Dedifferentiated amniotic fluid mesenchymal stem cell (primary cell): Measurements from ENCODE around the gene TVP23B.
"Not testable (repeated sequence)": the region's sequence is repeated elsewhere in the genome, so short reads cannot be mapped to it uniquely, and the experiment has no call there.

Experiments
- DNase-seq: peaks from one replicate; pipeline ENCODE4 v3.0.0-alpha.2; 2016; ENCODE audit errors: extremely low spot score

TVP23B gene

DNA sequence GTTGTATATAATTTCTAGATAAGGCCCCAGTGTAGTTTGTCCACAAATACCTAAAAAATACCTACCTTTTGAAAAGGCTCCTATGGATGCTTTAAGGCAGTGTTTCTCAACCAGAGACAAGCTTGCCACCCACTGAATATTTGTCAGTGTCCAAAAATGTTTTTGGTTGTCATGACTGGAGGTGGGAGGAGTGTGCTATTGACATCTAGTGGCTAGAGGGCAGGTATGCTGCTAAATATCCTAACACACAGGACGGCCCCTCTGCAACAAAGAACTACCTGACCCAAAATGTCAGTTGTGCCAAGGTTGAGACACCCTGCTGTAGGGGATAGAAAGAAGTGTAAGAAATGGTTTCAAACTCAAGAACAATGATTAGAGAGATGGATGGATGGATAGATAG, 10.4 kb downstream of the TVP23B start:
- DNase-seq: not testable (repeated sequence)

DNA sequence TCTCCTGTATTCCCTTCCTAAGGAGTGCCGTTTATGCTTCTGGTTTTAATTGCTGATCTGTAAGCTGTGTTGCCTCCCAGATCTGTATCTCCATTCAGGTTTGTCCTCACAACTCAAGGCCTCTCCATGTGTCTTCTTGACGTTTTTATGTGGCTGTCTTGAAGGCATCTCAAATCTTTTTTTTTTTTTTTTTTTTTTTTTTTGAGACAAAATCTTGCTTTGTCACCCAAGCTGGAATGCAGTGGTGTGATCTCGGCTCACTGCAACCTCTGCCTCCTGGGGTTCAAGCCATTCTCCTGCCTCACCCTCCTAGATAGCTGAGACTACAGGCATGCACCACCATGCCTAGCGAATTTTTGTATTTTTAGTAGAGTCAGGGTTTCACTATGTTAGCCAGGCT, 13.9 kb downstream of the TVP23B start:
- not testable (repeated sequence) for DNase-seq

GRCh38 chr17:18796887-18797286, 15.9 kb downstream of the TVP23B start:
- not testable (repeated sequence) for DNase-seq

DNA sequence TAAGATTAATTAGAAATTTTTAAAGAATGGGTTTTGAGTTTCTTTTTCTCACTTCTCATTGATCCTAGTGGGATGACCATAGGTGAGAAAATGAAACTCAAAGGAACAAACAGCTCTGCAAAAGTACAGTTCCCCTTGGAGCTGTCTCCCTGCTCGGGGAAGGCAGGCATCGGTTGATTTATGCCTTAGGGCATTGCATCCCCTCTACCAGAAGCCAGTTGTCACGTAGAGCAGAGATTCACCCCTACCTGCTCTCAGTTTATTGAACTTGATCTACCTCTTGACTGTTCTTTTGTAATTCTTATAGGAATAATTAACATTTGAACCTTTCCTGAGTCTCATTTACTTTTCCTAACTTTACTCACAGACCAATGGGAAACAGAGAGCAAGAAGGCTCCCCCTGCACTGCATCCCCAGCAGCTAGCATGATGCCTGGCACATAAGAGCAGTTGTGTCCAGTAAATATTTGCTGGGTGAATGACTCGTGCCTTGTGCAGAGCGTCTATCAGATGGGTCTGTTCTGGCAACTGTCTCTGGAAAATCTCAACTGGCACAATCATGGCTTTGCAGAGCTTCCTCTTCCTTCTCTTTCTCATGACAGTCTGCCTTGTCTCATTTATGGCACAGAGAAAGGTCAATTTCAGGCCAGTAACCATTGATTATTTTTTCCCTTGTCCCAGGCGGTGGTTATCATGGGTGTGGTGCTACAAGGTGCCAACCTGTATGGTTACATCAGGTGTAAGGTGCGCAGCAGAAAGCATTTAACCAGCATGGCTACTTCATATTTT, 22.7 kb downstream of the TVP23B start:
- not testable (repeated sequence) for DNase-seq

GRCh38 chr17:18815924-18816323, 34.9 kb downstream of the TVP23B start:
- DNase-seq: not testable (repeated sequence)

DNA sequence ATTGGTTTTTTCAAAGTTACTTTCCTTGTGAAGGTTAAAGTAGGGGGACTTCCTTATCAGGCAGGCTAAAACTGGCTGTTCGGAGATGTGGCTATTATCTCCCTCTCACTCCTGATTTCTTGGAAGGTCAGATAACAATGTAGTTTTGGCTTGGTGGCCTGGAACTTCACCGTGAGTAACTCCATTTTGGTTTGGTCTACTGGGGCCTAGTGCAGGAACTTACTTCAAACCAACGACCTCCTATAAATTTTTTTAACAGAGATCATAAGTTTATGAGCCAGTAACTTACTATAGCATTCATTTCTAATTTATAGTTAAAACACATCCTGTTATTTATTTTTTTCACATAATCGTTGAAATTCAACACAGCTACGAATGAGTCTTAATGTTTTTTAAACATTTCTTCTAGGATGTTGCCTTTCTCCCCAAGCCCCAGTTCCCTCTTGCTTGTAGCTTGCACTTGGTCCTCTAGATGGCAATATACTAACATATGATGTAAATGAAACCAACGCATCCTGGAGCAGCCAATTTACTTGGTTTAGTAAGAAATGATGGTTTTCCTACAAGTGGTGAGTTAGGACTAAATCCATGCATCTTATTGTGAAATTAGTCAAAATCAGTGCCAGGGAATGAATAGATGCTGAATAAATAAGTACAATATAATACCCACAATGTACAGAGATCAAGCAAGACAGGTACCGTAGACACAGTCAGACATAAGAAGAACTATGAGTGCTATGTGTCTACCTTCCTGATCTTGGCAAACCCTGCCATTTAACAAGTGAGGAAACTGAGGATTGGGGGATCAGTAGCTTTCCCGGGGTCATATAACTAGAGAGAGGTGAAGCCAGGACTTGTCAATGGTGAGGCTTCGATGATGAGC, 35.7 kb downstream of the TVP23B start:
- DNase-seq: peak; percentile 79

DNA sequence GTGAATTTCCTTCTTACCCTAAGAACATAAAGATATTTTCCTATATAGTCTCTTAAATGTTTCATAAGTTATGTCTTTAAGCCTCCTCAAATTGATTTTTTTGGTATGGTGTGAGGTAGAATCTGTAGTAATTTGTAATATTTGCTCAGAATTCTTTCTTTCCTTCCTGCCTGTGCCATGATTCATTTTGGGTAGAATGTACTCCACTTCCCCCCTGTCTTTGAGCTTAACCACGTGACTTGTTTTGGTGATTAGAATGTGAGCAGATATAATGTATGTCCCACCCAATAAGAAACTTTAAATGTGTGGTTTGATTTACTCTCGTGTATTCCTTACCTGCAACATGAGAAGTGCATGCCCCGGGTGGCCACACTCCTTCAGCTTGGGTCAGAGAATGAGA, 40.4 kb downstream of the TVP23B start:
- DNase-seq: not testable (repeated sequence)

- DNase-seq: not testable (repeated sequence)
Observed at GRCh38 chr17:18827613-18828012, 46.6 kb downstream of the TVP23B start.

DNA sequence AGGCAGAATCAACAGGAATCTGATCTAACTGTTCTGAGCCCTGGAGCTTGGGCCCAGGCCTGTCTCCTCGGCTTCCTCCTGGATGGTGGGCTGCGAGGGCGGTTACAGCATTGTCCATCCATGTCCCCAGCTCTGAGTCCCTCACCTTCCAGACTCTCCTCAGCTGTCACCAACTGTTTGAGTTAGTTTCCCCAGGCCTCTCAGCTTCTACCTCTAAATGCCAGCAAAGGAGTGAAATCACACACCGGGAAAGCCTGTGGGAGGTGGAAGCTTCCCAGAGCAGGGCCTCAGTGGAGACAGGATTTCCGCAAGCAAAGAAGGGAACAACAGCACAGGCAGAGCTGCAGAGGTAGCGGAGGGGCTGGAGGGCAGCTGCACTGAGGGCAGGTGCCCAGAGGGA, 67.5 kb downstream of the TVP23B start:
- DNase-seq: no peak

- no peak for DNase-seq
Observed at GRCh38 chr17:18850679-18851078, 69.7 kb downstream of the TVP23B start.

DNA sequence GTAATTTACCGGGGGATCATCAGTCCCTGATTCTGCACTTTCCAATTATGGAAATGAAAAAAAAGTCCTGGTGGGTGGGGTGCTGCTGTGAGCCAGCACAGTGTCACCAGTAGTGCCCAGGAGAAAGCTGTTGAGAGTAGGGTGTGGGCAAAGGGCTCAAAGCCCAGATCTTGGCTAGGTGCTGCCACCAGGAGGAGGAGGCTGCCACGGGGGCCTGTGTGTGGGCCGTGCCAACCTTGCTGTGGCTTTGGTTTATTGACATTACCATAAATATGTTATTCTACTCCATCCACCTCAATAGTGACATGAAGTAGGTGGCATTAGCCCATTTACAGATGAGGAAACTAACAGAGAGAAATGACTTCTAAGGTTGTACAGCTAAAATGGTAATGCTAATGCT, 70.2 kb downstream of the TVP23B start:
- DNase-seq: no peak

GRCh38 chr17:18854956-18855355, 74.0 kb downstream of the TVP23B start:
- DNase-seq: no peak

DNA sequence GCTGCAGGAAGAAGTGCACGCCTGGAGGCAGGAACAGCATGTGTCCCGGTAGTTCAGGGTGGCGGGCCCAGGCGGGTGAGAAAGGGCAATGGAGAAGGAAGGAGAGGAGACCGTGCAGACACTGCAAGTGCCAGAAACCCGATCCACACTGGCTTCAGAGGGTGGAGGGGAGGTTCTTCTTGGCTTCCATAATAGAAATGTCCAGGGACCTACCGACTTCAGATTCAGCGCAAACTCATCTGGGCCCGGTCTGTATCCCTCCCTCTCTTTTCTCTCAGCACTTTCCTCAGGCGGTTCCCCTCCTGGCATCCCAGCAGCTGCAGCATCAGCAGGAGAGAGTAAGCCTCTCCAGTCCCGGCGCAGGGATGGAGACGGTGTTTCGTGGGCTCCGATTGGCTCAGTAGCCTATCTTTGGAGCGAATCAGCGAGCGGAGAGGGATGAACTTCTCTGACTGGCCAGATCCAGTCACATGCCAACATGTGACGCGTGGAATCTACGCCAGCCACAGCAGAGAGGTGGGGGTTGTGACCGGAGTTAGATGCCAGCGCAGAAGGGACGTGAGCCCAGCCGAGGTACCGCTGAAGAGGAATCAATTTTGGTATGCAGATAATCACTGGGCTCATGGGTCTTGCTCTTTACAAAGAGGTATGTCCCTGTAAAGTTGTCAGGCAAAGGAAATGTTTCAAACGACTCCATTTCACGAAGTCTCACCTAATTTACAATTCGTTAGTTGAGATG, 75.0 kb downstream of the TVP23B start:
- DNase-seq: peak; percentile 95
